ENCODE measurements around the gene TRIM52.
"Not testable (repeated sequence)": the region's sequence is repeated elsewhere in the genome, so short reads cannot be mapped to it uniquely, and the experiment has no call there.

Gene TRIM52

DNA sequence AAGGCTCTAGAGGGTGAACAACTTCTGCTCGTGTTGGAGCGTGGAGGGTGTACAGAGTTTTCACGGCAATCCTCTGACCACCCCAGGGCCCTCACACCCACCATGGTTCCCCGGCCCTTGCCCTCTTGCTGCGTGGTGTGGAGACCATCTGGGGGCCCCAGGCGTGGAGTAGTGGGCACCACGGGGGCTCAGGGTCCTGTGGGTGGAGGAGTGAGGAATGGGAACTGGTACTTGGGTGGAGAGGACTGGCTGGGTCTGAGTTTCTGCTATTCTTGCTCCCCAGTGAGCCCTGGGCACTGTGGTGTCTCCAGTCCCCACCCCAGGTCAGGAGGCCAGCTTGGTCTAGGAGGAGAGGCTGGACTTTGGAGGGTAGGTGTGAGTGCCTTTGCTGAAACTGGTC, 21.9 kb upstream of the TRIM52 start:
- H3K27ac ChIP-seq (replicated peaks): no peak overlapping the region
- H3K27me3 ChIP-seq (ENCODE audit: insufficient read depth, poor library complexity, severe bottlenecking): no peaks in the 10 kb centered on the region
- TF ChIP-seq REST (IDR thresholded peaks at IDR 0.05; ENCODE audit: insufficient replicate concordance, low read depth) (no peak), GABPA (IDR thresholded peaks at IDR 0.05; ENCODE audit: low read depth) (no peak)
- DNase-seq (ENCODE audit: low read depth in 1 of 2, low spot score in 1 of 2): no peak
- no peak overlapping the region for H3K4me3 ChIP-seq (replicated peaks; ENCODE audit: insufficient read depth, low read length)

DNA sequence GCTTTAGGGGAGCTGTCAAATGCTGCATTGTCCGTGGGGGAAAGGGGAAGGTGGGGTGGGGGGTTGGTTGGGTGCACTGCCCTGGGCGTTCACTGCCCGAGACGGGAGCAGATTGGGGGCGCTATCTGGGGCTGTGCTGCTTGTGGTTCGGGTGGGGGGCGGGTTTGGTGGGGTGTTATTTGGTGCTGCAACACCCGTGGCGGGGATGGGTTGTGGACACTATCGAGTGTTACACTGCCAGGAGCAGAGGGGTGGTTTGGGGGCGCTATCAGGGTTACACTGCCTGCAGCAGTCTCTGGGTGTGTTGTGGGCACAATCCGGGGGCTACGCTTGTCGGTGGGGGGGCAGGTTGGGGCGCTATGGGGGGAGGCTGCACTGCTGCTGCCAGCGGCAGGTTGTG, 21.5 kb upstream of the TRIM52 start:
- not testable (repeated sequence) for H3K27ac ChIP-seq (replicated peaks); H3K27me3 ChIP-seq (ENCODE audit: insufficient read depth, poor library complexity, severe bottlenecking); H3K4me3 ChIP-seq (replicated peaks; ENCODE audit: insufficient read depth, low read length); DNase-seq (ENCODE audit: low read depth in 1 of 2, low spot score in 1 of 2)

- Histone ChIP-seq H3K27ac (replicated peaks) (no peak overlapping the region), H3K4me3 (replicated peaks; ENCODE audit: insufficient read depth, low read length) (no peak overlapping the region), H3K27me3 (ENCODE audit: insufficient read depth, poor library complexity, severe bottlenecking) (no peaks in the 10 kb centered on the region)
- TF ChIP-seq, protein P1, sequence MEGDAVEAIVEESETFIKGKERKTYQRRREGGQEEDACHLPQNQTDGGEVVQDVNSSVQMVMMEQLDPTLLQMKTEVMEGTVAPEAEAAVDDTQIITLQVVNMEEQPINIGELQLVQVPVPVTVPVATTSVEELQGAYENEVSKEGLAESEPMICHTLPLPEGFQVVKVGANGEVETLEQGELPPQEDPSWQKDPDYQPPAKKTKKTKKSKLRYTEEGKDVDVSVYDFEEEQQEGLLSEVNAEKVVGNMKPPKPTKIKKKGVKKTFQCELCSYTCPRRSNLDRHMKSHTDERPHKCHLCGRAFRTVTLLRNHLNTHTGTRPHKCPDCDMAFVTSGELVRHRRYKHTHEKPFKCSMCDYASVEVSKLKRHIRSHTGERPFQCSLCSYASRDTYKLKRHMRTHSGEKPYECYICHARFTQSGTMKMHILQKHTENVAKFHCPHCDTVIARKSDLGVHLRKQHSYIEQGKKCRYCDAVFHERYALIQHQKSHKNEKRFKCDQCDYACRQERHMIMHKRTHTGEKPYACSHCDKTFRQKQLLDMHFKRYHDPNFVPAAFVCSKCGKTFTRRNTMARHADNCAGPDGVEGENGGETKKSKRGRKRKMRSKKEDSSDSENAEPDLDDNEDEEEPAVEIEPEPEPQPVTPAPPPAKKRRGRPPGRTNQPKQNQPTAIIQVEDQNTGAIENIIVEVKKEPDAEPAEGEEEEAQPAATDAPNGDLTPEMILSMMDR (IDR thresholded peaks at IDR 0.05; ENCODE audit: insufficient read depth, low read length): no peak
- TF ChIP-seq GABPA (IDR thresholded peaks at IDR 0.05; ENCODE audit: low read depth): no peak
- no peak for TF ChIP-seq SPI1 (IDR thresholded peaks at IDR 0.05; ENCODE audit: borderline replicate concordance, low read depth)
- TF ChIP-seq POLR2AphosphoS5 (IDR thresholded peaks at IDR 0.05; ENCODE audit: low read depth): no peak
- TF ChIP-seq REST (IDR thresholded peaks at IDR 0.05; ENCODE audit: insufficient replicate concordance, low read depth): no peak
- DNase-seq (ENCODE audit: low read depth in 1 of 2, low spot score in 1 of 2): no peak
Observed at GRCh38 chr5:181281984-181282316, 21.0 kb upstream of the TRIM52 start.

- Histone ChIP-seq H3K27ac (replicated peaks) (no peak overlapping the region), H3K4me3 (replicated peaks; ENCODE audit: insufficient read depth, low read length) (no peak overlapping the region)
- DNase-seq (ENCODE audit: low read depth in 1 of 2, low spot score in 1 of 2): no peak
Observed at GRCh38 chr5:181281077-181281983, 20.4 kb upstream of the TRIM52 start.

More at GRCh38 chr5:181281077-181281983, 20.4 kb upstream of the TRIM52 start:
- H3K27me3 ChIP-seq (ENCODE audit: insufficient read depth, poor library complexity, severe bottlenecking): no peaks in the 10 kb centered on the region
- TF ChIP-seq REST (IDR thresholded peaks at IDR 0.05; ENCODE audit: insufficient replicate concordance, low read depth) (no peak), GABPA (IDR thresholded peaks at IDR 0.05; ENCODE audit: low read depth) (no peak), POLR2AphosphoS5 (IDR thresholded peaks at IDR 0.05; ENCODE audit: low read depth) (no peak), SPI1 (IDR thresholded peaks at IDR 0.05; ENCODE audit: borderline replicate concordance, low read depth) (no peak)
- TF ChIP-seq, protein P1 (IDR thresholded peaks at IDR 0.05; ENCODE audit: insufficient read depth, low read length): no peak

All from HL-60 (cell line).